K562 (cell line): Measurements from ENCODE around the gene PDZK1IP1.

Source experiments
- ETV1 ChIP-seq: fragments of 450-650 bp; conservative IDR thresholded peaks from 2 replicates; pipeline ENCODE4 v1.6.1; 2016; ENCODE audit warnings: missing genetic modification characterization, control low read depth, low read depth, missing compliant biosample characterization
- MXI1 ChIP-seq: IDR thresholded peaks from 2 replicates; pipeline ENCODE4 v1.6.1; 2011; ENCODE audit warnings: low read depth, mild to moderate bottlenecking, improper control_type of control experiment, low read length
- ZNF57 ChIP-seq: fragments of 450-650 bp; formaldehyde crosslinking; IDR thresholded peaks from 2 replicates; pipeline ENCODE4 v1.4.0; 2020; ENCODE audit warnings: mild to moderate bottlenecking, moderate library complexity
- TF ChIP-seq, protein P1 (sequence below): sonication (generic); formaldehyde crosslinking; IDR thresholded peaks from 2 replicates; pipeline ENCODE4 v1.8.1; 2022; ENCODE audit warnings: missing genetic modification reagents
- TF ChIP-seq, protein P2 (sequence below), 3 experiments: IDR thresholded peaks in 2 of 3; conservative IDR thresholded peaks in 1 of 3; 2 replicates each; pipeline ENCODE4 v1.5.1; 2011 to 2012; ENCODE audit warnings: low read length in 3 of 3, mild to moderate bottlenecking in 3 of 3, control low read depth in 2 of 3, improper control_type of control experiment in 1 of 3, inconsistent platforms in 1 of 3, low read depth in 1 of 3, mixed read lengths in 1 of 3, moderate library complexity in 1 of 3; ENCODE audit not compliant: insufficient read depth in 2 of 3
- TF ChIP-seq, protein P3 (sequence below), 2 experiments: fragments of 450-650 bp; formaldehyde crosslinking in 1 of 2; IDR thresholded peaks; 2 replicates each; pipeline versions ENCODE4 v1.4.0 to v1.6.1; 2014 to 2020; ENCODE audit warnings: mild to moderate bottlenecking in 2 of 2, borderline replicate concordance in 1 of 2, low read depth in 1 of 2
- TF ChIP-seq, protein P4 (sequence below): sonication (generic); formaldehyde crosslinking; IDR thresholded peaks from 2 replicates; pipeline ENCODE4 v1.5.0; 2020; ENCODE audit warnings: missing genetic modification reagents

DNA sequence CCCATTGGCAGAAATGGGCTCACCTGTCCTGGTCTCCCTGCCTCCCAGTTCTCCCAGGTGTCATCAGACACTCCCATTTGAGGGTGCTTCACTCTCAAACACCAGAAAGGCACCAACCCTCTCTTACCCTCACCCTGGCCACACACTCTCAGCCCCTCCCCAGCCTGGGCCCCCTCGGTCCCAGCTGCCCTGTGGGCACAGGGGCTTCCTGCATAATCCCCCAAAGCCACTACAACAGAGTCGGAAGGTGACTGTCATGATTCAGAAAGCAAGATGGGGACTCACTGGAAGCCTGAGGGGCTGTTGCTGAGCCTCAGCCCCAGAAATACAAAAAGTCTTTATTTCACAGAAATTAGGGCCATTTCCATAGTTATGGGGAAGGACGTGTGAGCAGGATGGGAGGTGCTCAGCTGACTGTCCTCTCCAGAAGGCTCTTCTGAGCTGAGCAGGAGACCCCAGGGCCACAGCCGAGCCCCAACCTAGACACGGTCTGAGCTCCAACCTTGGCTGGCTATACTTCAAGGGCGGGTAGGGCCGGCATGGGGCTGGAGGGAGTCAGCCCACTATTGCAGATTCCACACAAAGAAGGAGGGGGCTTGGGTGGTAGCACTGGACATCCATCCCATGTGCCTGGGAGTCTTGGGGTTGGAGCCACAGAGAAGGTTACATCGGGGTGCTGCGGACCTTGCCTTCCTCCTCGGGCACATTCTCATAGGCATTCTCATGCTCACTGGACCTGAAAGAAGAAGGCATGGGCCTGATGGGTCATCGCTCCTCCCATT, 6.3 kb downstream of the PDZK1IP1 start:
- no peak for TF ChIP-seq MXI1
- TF ChIP-seq ETV1, result no peak
- TF ChIP-seq, protein P1, sequence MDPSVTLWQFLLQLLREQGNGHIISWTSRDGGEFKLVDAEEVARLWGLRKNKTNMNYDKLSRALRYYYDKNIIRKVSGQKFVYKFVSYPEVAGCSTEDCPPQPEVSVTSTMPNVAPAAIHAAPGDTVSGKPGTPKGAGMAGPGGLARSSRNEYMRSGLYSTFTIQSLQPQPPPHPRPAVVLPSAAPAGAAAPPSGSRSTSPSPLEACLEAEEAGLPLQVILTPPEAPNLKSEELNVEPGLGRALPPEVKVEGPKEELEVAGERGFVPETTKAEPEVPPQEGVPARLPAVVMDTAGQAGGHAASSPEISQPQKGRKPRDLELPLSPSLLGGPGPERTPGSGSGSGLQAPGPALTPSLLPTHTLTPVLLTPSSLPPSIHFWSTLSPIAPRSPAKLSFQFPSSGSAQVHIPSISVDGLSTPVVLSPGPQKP, result no peak
- TF ChIP-seq ZNF57 (CRISPR knock-in tag), result no peak
- TF ChIP-seq, protein P2, sequence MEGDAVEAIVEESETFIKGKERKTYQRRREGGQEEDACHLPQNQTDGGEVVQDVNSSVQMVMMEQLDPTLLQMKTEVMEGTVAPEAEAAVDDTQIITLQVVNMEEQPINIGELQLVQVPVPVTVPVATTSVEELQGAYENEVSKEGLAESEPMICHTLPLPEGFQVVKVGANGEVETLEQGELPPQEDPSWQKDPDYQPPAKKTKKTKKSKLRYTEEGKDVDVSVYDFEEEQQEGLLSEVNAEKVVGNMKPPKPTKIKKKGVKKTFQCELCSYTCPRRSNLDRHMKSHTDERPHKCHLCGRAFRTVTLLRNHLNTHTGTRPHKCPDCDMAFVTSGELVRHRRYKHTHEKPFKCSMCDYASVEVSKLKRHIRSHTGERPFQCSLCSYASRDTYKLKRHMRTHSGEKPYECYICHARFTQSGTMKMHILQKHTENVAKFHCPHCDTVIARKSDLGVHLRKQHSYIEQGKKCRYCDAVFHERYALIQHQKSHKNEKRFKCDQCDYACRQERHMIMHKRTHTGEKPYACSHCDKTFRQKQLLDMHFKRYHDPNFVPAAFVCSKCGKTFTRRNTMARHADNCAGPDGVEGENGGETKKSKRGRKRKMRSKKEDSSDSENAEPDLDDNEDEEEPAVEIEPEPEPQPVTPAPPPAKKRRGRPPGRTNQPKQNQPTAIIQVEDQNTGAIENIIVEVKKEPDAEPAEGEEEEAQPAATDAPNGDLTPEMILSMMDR (IDR thresholded peaks at IDR 0.05 in 2 of 3, conservative IDR thresholded peaks at IDR 0.05 in 1 of 3; ENCODE audit: insufficient read depth in 2 of 3, low read depth in 1 of 3, low read length in 3 of 3), result no peak
- TF ChIP-seq, protein P3, sequence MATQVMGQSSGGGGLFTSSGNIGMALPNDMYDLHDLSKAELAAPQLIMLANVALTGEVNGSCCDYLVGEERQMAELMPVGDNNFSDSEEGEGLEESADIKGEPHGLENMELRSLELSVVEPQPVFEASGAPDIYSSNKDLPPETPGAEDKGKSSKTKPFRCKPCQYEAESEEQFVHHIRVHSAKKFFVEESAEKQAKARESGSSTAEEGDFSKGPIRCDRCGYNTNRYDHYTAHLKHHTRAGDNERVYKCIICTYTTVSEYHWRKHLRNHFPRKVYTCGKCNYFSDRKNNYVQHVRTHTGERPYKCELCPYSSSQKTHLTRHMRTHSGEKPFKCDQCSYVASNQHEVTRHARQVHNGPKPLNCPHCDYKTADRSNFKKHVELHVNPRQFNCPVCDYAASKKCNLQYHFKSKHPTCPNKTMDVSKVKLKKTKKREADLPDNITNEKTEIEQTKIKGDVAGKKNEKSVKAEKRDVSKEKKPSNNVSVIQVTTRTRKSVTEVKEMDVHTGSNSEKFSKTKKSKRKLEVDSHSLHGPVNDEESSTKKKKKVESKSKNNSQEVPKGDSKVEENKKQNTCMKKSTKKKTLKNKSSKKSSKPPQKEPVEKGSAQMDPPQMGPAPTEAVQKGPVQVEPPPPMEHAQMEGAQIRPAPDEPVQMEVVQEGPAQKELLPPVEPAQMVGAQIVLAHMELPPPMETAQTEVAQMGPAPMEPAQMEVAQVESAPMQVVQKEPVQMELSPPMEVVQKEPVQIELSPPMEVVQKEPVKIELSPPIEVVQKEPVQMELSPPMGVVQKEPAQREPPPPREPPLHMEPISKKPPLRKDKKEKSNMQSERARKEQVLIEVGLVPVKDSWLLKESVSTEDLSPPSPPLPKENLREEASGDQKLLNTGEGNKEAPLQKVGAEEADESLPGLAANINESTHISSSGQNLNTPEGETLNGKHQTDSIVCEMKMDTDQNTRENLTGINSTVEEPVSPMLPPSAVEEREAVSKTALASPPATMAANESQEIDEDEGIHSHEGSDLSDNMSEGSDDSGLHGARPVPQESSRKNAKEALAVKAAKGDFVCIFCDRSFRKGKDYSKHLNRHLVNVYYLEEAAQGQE (IDR thresholded peaks at IDR 0.05; ENCODE audit: borderline replicate concordance), result no peak
- TF ChIP-seq, protein P3 (CRISPR knock-in tag; IDR thresholded peaks at IDR 0.05; ENCODE audit: low read depth), result no peak
- TF ChIP-seq, protein P4, sequence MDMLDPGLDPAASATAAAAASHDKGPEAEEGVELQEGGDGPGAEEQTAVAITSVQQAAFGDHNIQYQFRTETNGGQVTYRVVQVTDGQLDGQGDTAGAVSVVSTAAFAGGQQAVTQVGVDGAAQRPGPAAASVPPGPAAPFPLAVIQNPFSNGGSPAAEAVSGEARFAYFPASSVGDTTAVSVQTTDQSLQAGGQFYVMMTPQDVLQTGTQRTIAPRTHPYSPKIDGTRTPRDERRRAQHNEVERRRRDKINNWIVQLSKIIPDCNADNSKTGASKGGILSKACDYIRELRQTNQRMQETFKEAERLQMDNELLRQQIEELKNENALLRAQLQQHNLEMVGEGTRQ (CRISPR knock-in tag), result no peak
